Adrenal gland (tissue), 12 donors: ENCODE results near the gene ELAVL2. TPM values are rescaled to one million over a fixed set of nuclear protein-coding genes. Genes with fewer than 3 reads are reported as not detected.

ENCODE experiments used
- DNase-seq, 7 donors: peaks; one replicate each; pipeline ENCODE4 v3.0.0-alpha.2; 2019 to 2020
- H3K27ac ChIP-seq, 5 donors: fragments of 200-600 bp; sonication (generic) in 4 of 5; 1 replicate in 3 of 5; 2 replicates in 2 of 5; pipeline versions ENCODE4 v1.5.1 to v1.8.0; 2016 to 2020; ENCODE audit warnings: mild to moderate bottlenecking in 1 of 5
- H3K27me3 ChIP-seq: fragments of 200-600 bp; 2 replicates; pipeline ENCODE4 v1.8.0; 2021
- H3K36me3 ChIP-seq, 2 donors: fragments of 200-600 bp; replicated peaks in 1 of 2; 1 replicate in 1 of 2; 2 replicates in 1 of 2; pipeline versions ENCODE4 v1.5.1 to v1.8.0; 2018 to 2022
- H3K4me1 ChIP-seq, 2 donors: fragments of 200-600 bp; replicated peaks in 1 of 2; 1 replicate in 1 of 2; 2 replicates in 1 of 2; pipeline versions ENCODE4 v1.5.1 to v1.8.0; 2018 to 2021
- H3K4me3 ChIP-seq, 4 donors: fragments of 200-600 bp; sonication (generic) in 3 of 4; one replicate each; pipeline ENCODE4 v1.5.1; 2016 to 2018
- H3K9me3 ChIP-seq, 3 donors: fragments of 200-600 bp; sonication (generic) in 1 of 3; replicated peaks in 1 of 3; 1 replicate in 2 of 3; 2 replicates in 1 of 3; pipeline versions ENCODE4 v1.5.1 to v1.8.0; 2016 to 2021
- CTCF ChIP-seq, 6 experiments: fragments of 450-650 bp in 4 of 6; fragments of 200-600 bp in 2 of 6; sonication (generic) in 1 of 6; IDR thresholded peaks; 1 replicate in 5 of 6; 2 replicates in 1 of 6; pipeline versions ENCODE4 v1.5.1 to v1.8.0; 2016 to 2021; ENCODE audit warnings: antibody characterized with exemption in 6 of 6, mild to moderate bottlenecking in 2 of 6, moderate library complexity in 1 of 6
- POLR2A ChIP-seq, 2 donors: fragments of 450-650 bp; IDR thresholded peaks; one replicate each; pipeline ENCODE4 v1.6.1; 2017; ENCODE audit warnings: antibody characterized with exemption in 2 of 2, mild to moderate bottlenecking in 2 of 2, moderate library complexity in 1 of 2
- WGBS, 4 donors: extraction: QIAGEN DNeasy Blood & Tissue Kit in 2 of 4; methylation state at CpG; one replicate each; pipeline versions ENCODE4 v1.1.5 to v1.1.7; 2013 to 2017; 5-methylcytosine and 5-hydroxymethylcytosine counted together
- intact Hi-C, 2 donors: fragments of 100-400 bp; cut with DNase I; formaldehyde crosslinking; loops; one replicate each; pipeline versions ENCODE4 v1.14.1 to v1.15.0; 2022 to 2023
- polyA plus RNA-seq, 3 donors: library from polyadenylated mRNA; stranded (reverse); fragments of 200-250 nt in 2 of 3; fragments of 350-450 nt in 1 of 3; fragmentation: Illumina TruSeq in 1 of 3; extraction: RNeasy Lipid Tissue Mini Kit (QIAGEN cat#74804) in 1 of 3; gene quantifications; one replicate each; pipeline ENCODE4 v1.2.3, GENCODE V29; 2013 to 2014
- total RNA-seq, 9 donors: library from RNA; depleted of rRNA in 4 of 9; stranded (reverse); fragments of >200 nt in 4 of 9; fragments of 120-200 nt in 1 of 9; fragmentation: NEBNext Ultra II Directional in 1 of 9; extraction: Animal tissue kit (Norgen Biotek cat#: 25700) in 1 of 9; gene quantifications; one replicate each; pipeline versions ENCODE4 v1.1.0 to v1.2.4, GENCODE V29; 2013 to 2023
- donor health status: healthy with polysubstance abuse.
- donor health status: Bipolar disorder and iron deficiency.
- donor health status: DM: yes; HTN: yes; CAD: no.
- donor health status: DM: no; HTN: no; CAD: no.
- donor health status: DM: no; HTN: no; CAD: no.
- donor health status: DM: yes; HTN: yes; CAD: no.

ELAVL2 gene
- total and polyA plus RNA-seq, 12 donors: 0.24 to 13.6 (median 0.94) TPM; not detected in 1

GRCh38 chr9:23764219-23764618, 61.8 kb downstream of the ELAVL2 start:
- Histone ChIP-seq H3K9me3 (peaks cover 0 to 6% (median 0%) of the 10 kb centered on the region in 3 donors), H3K4me3 (no peak overlapping the region), H3K36me3 (no peaks in the 10 kb centered on the region), H3K27ac (no peak overlapping the region), H3K27me3 (no peaks in the 10 kb centered on the region), H3K4me1 (no peaks in the 10 kb centered on the region)
- WGBS, 4 donors: 86 to 93% (median 87%) methylated on average over 3 of the region's 3 CpGs
- no peak for TF ChIP-seq POLR2A (IDR thresholded peaks at IDR 0.05)
- TF ChIP-seq CTCF (IDR thresholded peaks at IDR 0.05): no peak
- intact Hi-C loops: no loop called here
- DNase-seq: no peak

GRCh38 chr9:23754551-23754950, 71.5 kb downstream of the ELAVL2 start:
- Histone ChIP-seq H3K36me3 (no peaks in the 10 kb centered on the region), H3K4me3 (no peak overlapping the region), H3K4me1 (no peaks in the 10 kb centered on the region), H3K27ac (no peak overlapping the region), H3K27me3 (no peaks in the 10 kb centered on the region), H3K9me3 (no peaks in the 10 kb centered on the region)
- no peak for DNase-seq
- intact Hi-C loops: no loop called here
- TF ChIP-seq POLR2A (IDR thresholded peaks at IDR 0.05): no peak
- TF ChIP-seq CTCF (IDR thresholded peaks at IDR 0.05): no peak
- WGBS, 4 donors: 82 to 89% (median 86%) methylated on average over 2 to 5 of the region's 5 CpGs

GRCh38 chr9:23752859-23753258, 73.2 kb downstream of the ELAVL2 start:
- 70 to 71% (median 71%) methylated on average over 4 of the region's 4 CpGs for WGBS, 4 donors
- H3K4me3 ChIP-seq: no peak overlapping the region
- intact Hi-C loops: no loop called here

GRCh38 chr9:23751633-23752032, 74.4 kb downstream of the ELAVL2 start:
- no peaks in the 10 kb centered on the region for H3K27me3 ChIP-seq
- TF ChIP-seq CTCF (IDR thresholded peaks at IDR 0.05) (no peak), POLR2A (IDR thresholded peaks at IDR 0.05) (no peak)
- no peak overlapping the region for H3K4me3 ChIP-seq
- intact Hi-C loops: no loop called here
- no peak overlapping the region for H3K27ac ChIP-seq
- DNase-seq: no peak
- H3K9me3 ChIP-seq: no peaks in the 10 kb centered on the region
- no peaks in the 10 kb centered on the region for H3K4me1 ChIP-seq
- H3K36me3 ChIP-seq: no peaks in the 10 kb centered on the region
- 87 to 92% (median 90%) methylated on average over 4 of the region's 4 CpGs for WGBS, 4 donors

More at GRCh38 chr9:23752859-23753258, 73.2 kb downstream of the ELAVL2 start:
- Histone ChIP-seq H3K4me1 (no peaks in the 10 kb centered on the region), H3K9me3 (no peaks in the 10 kb centered on the region), H3K27ac (no peak overlapping the region), H3K27me3 (no peaks in the 10 kb centered on the region), H3K36me3 (no peaks in the 10 kb centered on the region)
- no peak for DNase-seq
- no peak for TF ChIP-seq CTCF (IDR thresholded peaks at IDR 0.05)
- TF ChIP-seq POLR2A (IDR thresholded peaks at IDR 0.05): no peak
